ENCODE data around the gene TEPSIN. TPM values are rescaled to one million over a fixed set of nuclear protein-coding genes. Genes with fewer than 3 reads are reported as not detected.
A peak's percentile ranks its signal among the peaks of the same experiment; 100 is the strongest.

Gene TEPSIN
- total and polyA plus RNA-seq, 8 donors, result 15.9 to 41.2 (median 21.7) TPM

- intact Hi-C loops (cut with DNase I), result no loop called here
- TF ChIP-seq CTCF (IDR thresholded peaks at IDR 0.05), result no peak
- Histone ChIP-seq H3K4me1 (peaks cover 0 to 39% of the 10 kb centered on the region in 2 donors), H3K4me3 (no peak overlapping the region), H3K9me3 (no peaks in the 10 kb centered on the region), H3K27me3 (no peaks in the 10 kb centered on the region), H3K27ac (peak overlapping the region in 1 of 2 donors; percentile 28), H3K36me3 (peaks cover 0 to 95% of the 10 kb centered on the region in 2 donors)
- peak in 1 of 4 donors; percentile 31 for DNase-seq
- ATAC-seq, result no peak
Observed at GRCh38 chr17:81270279-81270678, 31.4 kb upstream of the TEPSIN start.

GRCh38 chr17:81267390-81268067 is 28.7 kb upstream of the TEPSIN start:
- ATAC-seq, result no peak
- Histone ChIP-seq H3K36me3 (peaks cover 0 to 95% of the 10 kb centered on the region in 2 donors), H3K27ac (peak overlapping the region in 1 of 2 donors; percentile 21), H3K9me3 (no peaks in the 10 kb centered on the region), H3K27me3 (no peaks in the 10 kb centered on the region), H3K4me3 (no peak overlapping the region), H3K4me1 (peaks cover 0 to 24% of the 10 kb centered on the region in 2 donors)
- no peak for DNase-seq
- no peak for TF ChIP-seq CTCF (IDR thresholded peaks at IDR 0.05)
- intact Hi-C loops (cut with DNase I), result loop anchor here in 1 of 2 donors (10.0 kb wide), 1 partner anchor 217 kb away; no protein-coding TSS in a partner anchor

DNA sequence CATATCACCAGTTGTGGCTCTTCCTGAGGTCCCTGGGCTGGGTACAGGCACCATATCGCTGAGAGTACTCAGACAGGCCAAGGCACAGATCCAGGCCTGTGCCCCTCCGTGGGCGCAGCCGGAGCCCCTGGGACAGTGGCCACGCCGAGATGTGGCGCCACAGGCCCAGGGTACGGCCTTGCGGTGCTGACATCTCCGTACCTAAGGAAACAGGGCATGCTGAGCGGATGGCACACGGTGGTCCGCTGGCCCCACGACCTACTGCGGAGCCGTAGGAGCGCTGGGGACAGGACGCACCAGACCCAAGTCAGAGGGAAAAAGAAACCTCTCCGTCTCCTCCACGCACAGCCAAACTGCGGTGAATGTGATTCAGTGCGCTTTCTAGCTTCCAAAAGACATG is 26.7 kb upstream of the TEPSIN start:
- Histone ChIP-seq H3K27ac (no peak overlapping the region), H3K4me3 (no peak overlapping the region), H3K27me3 (no peaks in the 10 kb centered on the region), H3K9me3 (no peaks in the 10 kb centered on the region), H3K4me1 (peaks cover 0 to 15% of the 10 kb centered on the region in 2 donors), H3K36me3 (peaks cover 0 to 95% of the 10 kb centered on the region in 2 donors)
- DNase-seq (peak in 1 of 4 donors; percentile 49), ATAC-seq (no peak)
- intact Hi-C loops (cut with DNase I), result loop anchor here in 1 of 2 donors (10.0 kb wide), 1 partner anchor 219 kb away; no protein-coding TSS in a partner anchor
- no peak for TF ChIP-seq CTCF (IDR thresholded peaks at IDR 0.05)

DNA sequence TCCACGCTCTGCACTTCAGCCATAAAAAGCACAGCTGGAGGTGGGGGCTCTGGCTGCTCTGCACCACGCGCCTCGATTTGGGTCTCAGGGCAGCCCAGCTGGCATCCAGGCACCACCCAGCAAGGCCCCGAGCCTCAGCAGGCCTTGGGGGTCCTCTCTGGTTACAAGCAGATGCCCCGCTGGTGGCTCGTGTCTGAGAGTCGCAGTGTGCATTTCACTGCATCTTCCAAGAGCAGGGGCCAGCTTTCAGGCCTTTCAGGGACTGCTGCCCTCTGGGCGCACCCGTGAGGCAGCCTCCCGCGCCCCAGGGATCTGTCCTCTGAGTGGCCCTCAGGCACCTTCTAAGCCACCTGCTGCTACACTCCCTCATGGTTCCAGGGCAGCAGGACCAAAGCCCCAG is 25.8 kb upstream of the TEPSIN start:
- ATAC-seq (no peak), DNase-seq (no peak)
- intact Hi-C loops (cut with DNase I), result loop anchor here in 1 of 2 donors (10.0 kb wide), 1 partner anchor 220 kb away; no protein-coding TSS in a partner anchor
- Histone ChIP-seq H3K36me3 (peaks cover 0 to 95% of the 10 kb centered on the region in 2 donors), H3K4me1 (peaks cover 0 to 9% of the 10 kb centered on the region in 2 donors), H3K27me3 (no peaks in the 10 kb centered on the region), H3K9me3 (no peaks in the 10 kb centered on the region), H3K4me3 (no peak overlapping the region), H3K27ac (no peak overlapping the region)
- no peak for TF ChIP-seq CTCF (IDR thresholded peaks at IDR 0.05)

- Histone ChIP-seq H3K27ac (no peak overlapping the region), H3K36me3 (peaks cover 0 to 95% of the 10 kb centered on the region in 2 donors), H3K9me3 (no peaks in the 10 kb centered on the region), H3K27me3 (no peaks in the 10 kb centered on the region), H3K4me3 (no peak overlapping the region), H3K4me1 (peaks cover 0 to 9% of the 10 kb centered on the region in 2 donors)
- intact Hi-C loops (cut with DNase I), result loop anchor here in 1 of 2 donors (10.0 kb wide), 1 partner anchor 221 kb away; no protein-coding TSS in a partner anchor
- ATAC-seq (no peak), DNase-seq (no peak)
- no peak for TF ChIP-seq CTCF (IDR thresholded peaks at IDR 0.05)
Observed at GRCh38 chr17:81263371-81264181, 24.7 kb upstream of the TEPSIN start.

Measured in left lung (tissue), 10 donors.